GM21737 (cell line): ENCODE measurements around the gene LRRC59.

Source experiments
- ATAC-seq: cut with Tn5 transposase; IDR thresholded peaks from one replicate; pipeline ENCODE4 v1.9.1; 2021; ENCODE audit warnings: mild to moderate bottlenecking, moderate library complexity; ENCODE audit not compliant: unreplicated experiment

The LRRC59 gene

DNA sequence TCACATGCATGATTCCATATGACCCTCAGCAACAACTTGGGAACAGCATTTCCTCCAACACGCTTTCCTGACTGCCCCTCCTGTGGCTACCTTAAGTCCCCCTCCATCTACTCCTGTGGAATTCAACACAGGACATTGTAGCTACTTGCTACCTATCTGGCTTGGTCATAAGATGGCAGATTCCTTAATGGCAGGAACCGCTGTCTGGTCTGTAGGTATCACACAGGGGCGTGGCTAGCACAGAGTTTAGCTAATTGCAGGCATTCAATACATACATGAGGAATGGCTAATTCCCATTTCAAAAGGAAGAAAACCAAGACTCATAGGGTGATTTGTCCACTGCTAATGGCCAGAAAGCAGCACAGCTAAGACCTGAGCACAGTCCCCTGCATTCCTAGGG lies 8.6 kb downstream of the LRRC59 start:
- no peak for ATAC-seq

DNA sequence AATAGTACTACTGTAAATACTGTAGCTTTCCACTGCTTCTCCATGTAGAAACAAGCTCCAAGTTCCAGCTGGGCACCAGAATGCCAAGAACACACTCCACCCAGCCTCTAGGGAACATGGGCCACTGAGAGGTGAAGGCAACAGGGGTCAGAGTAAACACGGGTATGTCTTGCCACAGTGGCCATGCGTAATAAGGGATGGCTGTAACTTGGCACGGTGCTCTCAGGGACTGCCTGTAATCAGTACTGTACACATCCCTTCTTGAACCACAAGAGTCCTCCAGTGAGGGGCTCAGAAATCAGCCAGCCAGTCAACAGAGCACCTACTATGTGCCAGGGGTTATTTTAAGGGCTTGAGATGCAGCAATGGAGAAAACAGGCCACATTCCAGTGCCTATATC lies 10.8 kb downstream of the LRRC59 start:
- no peak for ATAC-seq

DNA sequence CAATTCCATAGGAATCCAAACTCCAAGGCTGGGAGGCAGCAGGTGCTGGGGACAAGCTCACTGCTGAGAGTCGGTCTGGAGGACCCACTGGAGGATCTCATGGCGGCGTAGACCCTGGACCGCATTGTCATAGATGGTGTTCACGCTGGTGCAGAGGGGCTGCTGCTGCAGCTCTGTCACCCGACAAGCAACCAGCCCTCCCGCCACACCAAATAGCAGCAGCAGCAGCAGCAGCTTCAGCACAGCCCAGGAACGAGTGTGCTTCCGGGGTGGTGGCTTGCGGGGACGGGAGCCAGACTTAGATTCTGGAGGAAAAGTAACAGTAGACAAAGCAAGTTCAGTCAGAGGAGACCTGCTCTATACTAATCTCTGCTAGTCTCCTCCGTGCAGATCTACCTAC lies 14.4 kb downstream of the LRRC59 start:
- no peak for ATAC-seq

DNA sequence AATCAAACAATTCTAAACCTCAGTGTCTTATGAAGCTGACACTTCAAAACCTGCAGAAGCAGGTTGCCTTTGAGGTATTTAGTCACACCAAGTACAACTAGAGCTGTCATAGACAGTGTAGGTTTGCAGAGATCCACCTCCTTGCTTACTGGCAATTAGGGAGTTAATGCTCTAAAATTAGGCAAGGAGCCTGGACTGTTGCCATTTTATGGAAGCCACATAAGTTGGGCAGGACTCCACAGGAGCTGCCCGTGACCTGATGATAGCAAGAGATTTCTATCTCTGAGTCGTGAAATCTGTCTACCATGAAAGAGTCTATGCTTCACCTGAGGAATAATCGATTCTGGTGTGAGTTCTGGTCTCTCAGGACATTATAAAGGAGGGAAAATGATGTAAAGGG lies 15.4 kb downstream of the LRRC59 start:
- no peak for ATAC-seq

DNA sequence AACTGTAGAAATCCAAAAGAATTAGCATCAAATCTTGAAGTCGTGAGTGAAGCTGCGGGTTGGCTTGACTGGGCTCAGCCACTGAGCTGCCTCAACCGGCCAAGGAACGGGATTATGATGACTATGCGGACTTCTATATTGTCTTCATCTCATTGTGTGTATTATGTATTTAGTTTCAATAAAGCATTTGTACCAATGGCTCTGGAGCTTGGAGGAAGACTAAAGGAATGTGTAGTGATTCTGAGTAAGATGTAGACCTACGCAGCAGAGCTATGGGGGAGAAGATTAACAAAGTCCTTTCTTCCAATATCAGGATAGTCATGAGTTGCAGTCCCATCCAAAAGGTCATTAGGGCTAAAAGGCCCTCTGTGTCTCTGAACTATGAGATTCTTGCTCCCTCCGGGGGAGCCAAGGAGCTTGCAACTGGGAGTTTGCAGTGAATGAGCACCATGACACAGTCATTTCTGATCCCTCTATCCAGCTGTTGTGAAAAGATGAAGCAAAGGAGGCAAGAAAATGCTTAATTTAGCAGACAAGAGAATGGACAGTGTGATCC lies 16.0 kb downstream of the LRRC59 start:
- no peak for ATAC-seq

DNA sequence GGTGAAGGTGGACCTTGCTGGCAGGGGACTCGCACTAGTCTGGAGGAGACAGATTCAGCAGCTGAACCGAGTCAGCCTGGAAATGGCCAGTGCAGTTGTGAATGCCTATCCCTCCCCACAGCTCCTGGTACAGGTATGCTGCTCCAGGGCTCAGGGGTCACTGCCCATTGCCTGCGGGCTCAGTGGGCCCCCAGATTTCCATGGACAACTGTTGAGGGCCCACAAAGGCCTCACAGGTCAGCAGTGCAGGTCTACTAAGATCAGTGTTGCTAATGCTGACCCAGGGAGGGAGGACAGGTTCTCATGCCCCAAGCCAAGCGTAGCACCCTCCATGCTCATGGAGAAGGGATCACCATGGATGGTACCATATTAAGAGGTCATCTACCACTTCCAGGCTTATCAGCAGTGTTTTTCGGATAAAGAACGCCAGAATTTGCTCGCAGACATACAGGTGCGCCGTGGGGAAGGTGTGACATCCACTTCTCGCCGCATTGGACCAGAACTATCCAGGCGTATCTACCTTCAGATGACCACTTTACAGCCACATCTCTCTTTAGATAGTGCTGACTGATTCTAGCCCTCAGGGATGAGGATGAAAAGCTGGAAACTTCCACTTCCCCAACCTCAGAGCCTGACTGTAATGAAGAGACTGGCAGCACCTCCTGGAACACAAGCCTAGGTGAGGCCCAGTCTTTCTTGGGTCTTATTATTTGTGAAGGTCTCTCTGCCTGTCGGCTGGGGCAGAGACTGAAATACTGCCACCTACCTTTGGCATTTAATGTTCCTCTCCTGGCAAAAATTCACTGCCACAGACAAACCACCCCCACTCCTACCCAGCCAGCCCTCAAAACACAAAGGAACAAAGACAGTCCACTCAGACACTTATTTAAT lies 16.7 kb downstream of the LRRC59 start:
- no peak for ATAC-seq

DNA sequence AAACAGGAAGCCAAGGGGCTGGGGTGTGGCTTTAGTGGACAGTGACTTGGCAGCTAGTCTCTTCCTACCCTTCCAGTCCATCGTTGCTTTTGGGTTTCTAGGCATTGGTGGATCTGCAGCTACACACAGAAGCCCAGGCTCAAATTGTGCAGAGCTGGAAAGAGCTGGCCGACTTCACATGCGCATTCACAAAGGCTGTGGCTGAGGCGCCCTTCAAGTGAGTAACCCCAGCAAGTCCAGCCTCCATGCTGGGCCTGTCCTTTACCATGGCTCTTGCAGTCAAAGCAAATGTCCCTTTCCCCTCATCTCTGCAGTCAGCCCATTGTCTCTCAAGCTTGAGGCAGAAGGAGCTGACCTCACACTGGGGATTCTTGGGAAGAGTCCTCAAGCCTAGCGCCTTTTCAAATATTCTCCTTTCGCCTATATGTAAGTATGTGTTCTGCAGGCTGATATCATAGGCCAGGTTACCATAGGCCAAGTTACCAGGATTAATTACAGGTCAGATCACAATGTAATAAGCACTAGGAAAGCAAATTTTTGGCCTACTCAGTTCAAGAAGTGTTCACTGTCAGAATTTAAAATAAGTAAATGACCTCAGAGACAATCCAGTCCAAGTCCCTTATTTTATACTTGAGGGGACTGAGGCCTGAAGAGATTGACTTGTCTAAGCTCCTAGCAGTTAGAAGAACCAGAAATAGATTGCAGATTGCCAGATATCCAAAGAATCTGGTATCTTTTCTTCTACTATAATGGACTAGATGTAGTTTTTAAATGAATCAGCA lies 17.8 kb downstream of the LRRC59 start:
- ATAC-seq = no peak

DNA sequence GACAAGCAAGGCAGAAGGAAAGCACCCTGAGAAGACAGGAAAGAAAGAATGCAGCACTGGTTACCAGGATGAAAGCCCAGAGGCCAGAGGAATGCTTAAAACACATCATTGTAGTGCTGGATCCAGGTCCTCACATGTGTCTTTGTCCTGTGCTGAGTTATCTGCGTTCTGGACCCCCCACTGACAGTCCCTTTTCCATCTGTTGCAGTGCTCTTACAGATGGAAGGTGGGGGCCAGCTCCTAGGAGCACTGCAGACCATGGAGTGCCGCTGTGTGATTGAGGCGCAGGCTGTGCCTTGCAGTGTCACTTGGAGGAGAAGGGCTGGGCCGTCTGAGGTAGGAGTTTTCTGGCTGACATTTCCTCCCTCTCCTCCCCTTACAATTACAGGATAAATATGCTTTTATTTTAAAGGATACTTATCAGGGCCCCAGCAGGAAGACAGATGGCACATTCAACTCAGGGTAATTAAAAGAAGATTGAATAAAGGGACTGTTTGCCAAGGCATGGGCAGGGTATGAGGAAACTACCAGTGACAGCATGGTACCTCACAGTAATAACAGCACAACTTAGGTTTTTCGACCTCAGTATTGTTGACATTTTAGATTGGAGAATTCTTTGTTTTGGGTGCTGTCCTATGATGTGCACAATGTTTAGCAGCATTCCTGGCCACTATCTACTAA lies 21.3 kb downstream of the LRRC59 start:
- ATAC-seq = no peak

DNA sequence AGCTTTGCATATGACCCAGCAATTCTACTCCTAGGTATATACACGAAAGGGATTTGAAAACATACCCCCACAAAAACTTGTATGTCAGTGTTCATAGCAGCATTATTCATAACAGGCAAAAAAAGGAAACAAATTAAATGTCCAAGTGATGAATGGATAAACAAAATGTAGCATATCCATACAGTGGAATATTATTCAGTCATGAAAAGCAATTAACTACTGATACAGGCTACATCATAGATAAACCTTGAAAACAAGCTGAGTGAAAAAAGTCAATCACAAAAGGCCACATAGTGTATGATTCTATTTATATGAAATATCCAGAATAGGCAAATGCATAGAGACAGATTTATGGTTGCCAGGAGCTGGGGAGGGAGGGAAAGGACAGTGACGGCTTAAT lies 23.6 kb downstream of the LRRC59 start:
- ATAC-seq = no peak

DNA sequence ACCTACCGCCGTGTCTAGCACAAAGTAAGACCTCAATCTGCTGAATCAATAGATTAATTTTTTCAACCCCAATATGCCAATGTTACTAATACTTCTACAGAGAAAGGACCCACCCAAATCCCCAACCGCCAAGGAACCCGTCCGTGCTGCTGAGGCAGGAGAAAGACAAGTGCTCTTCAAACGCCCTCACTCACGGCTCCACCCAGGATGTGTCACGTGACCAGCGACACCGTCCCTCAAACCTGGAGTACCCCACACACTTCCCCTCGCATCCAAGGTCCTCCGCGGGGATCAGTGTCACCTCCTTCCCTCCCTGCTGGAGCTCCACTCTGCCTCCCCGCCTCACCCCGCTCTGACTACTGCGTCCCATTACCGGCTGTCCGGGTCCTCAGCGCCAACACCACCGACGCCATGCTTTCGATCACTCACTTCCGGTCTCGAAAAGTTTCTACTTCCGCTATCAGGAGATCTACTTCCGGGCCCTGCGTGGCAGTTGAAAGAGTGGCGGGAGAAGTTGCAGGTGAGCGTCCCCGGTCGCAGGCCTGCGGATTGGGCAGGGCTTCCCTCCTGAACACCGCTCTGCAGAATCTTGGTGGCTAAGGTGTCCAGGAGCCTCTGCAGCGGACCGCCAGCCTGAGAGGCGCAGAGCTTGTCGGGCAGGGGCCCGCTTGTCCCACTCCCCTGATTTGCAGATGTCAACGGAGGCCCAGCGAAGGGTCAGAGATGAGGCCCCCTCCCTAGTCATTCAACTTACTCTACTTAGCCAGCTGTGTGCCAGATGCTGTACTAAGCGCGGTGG lies 24.4 kb downstream of the LRRC59 start, which contains the start of the genes EME1 and MRPL27:
Gene EME1, plus strand, starts transcription at position 472 of the 799 bp plus-strand sequence. CDS start 1,980 bp downstream, outside the sequence.
Gene MRPL27, minus strand, starts transcription at position 427 of the 799 bp plus-strand sequence. Its CDS starts 14 bp downstream, at position 413.
- peak; percentile 75 for ATAC-seq

DNA sequence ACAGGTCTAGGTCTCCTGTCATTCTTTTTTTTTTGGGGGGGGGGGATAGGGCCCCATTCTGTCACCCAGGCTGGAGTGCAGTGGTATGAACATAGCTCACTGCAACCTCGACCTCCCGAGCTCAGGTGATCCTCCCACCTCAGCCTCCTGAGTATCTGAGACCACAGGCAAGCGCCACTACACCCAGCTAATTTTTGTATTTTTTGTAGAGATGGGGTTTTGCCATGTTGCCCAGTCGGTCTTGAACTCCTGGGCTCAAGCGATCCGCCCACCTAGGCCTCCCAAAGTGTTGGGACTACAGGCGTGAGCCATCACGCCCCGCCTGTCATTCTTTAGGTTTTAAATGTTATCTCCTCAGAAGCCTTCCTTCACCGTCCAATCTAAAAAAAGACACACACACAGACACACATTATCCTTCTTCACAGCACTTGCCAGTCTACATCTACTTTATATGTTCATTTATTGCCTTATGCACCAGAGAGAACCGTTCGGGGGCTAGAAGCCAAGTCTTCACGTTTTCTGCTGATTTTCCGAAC lies 25.0 kb downstream of the LRRC59 start:
- ATAC-seq = no peak

DNA sequence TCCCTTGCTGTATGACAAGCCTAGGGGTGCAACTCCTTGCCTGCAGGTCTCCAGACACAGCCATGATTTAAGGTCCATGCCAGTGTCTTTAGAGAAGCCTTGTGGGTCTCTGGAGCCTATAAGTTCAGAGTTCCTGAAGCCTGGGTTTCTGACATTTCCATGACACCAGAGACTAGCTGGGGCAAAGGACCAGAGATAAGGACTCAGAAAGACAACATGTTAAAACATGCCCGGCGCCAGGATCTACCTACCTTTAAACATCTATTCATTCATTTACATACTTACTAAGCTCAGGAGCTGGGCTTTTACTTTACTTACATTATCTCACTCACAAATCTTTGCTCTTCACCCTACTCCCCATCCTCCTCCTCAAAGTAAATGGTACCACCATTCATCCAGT lies 25.8 kb downstream of the LRRC59 start:
- ATAC-seq = no peak

DNA sequence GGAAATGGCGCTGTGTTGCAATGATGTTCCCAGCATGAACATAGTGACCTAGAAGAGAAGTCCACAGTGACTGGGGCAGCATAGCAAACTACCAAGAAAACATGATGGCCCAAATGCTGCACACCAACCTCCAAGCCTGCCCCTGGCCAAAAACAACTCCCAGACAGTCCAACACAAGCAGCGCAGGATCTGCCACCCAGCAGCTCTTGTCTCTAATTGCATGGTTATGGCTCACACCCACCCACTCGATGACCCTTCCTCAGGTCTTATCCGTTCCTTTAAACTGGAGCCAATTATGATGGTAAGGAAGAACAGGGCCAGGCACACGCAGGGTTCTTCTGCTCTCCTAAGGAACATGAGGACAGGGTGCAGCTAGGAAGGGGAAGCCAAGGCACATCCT lies 27.3 kb downstream of the LRRC59 start:
- ATAC-seq = no peak

DNA sequence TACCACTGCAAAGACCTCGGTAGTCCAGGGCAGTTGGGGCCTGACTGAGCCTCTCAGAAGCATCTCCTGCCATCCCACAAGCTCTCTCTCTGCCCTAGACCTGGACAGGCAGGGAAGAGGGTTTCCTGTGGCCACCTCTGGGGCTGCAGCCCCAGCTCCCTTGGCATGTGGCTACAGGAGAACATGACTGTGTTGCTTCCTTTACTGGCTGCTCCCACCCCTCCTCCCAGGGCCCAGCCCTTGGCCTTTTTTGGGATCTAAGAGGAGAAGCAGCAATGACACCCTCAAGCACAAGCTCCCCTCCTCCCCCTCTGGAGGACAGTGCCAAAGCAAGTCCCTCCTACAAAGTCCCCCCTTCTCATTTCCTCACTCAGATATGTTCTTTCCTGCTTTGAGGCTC lies 29.9 kb downstream of the LRRC59 start:
- no peak for ATAC-seq

DNA sequence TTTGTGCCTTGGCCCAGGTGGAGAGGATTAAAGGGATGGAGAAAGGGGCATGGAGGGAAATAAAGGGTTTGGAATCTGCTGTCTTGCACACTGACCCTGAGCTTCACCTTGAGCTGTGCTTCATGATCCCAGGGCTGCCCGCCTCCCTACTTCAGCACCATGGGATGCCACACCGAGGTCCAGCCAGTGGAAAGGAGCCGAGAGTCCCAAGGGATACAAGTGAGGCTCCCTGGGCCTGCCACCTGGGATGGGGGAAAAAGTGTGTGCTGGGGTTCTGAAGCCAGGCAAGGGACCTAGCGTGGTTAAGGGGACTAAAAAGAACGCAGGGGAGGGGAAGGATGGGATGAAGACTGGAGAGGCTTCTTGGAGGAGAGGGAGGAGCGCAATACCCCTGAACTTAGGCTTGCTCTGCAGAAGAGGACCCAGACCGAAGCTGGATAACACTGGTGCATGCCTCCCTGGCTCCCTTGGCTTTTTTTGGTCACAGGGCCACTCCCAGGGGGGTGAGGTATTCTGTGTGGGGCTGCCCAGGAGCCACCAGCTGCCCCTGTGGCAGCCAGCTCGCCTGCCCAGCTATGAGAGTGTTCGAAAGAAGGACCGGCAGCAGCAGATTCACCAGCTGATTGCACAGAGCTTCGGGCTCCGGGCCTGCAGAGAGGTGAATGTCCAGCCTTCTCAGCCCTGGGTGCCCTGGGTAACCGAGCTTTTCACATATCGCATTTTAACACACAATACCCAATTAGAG lies 31.5 kb downstream of the LRRC59 start:
- ATAC-seq = no peak

DNA sequence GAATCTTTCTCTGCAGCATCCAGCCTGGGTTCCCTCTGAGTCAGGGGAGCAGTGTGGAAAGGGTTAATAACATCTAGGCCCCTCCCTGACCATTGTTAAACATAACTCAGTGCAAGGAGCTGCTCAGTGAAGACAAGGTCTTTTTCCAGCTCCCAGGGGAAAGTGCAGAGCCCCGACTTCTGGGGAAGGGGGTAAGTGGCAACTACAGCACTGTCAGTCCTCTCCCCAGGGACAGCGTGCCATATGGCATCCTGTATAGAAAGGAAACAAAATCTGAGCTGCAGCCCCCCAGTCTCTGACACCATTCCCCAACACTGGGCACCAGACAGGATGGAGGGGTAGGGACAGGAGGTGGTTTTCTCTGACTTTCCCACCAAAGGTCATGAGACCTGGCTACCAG lies 32.2 kb downstream of the LRRC59 start:
- ATAC-seq = no peak

DNA sequence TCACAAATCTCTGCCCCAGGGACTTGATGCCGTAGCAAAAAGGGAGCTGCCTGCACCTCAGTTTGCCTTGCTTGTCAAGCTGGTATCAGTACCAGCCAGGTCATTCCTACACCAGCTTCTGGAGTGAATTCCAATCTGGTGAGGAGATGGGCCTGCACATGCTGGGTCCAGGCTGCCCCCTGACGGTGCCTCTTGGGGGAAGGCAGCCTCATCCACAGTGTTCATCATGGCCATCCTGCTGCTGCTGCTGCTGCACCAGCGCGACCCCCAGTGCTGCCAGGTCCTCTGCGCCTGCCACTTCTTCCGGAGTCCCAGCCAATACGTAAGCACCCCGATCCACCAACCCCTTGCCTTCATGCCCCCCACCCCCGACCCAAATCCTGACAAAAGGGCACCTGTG lies 32.6 kb downstream of the LRRC59 start:
- ATAC-seq = no peak

DNA sequence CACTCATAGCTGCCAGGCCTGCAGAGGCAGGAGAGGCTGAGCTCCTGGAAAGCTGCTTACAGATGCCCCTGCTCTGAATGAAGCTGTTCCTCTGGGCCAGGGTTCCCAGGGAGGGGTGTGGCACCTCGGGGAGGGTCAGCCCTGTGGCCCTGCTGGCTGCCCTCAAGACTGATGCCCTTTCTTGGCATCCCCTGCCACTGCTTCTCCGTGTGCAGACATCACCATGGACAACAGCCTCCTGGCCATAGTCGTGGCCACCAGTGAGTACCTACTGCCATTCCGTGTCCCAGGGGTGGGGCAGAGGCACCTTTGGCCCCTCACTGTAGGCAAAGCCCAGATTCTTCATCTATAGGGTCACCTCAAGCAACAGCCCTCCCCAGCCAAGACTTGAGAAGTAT lies 33.3 kb downstream of the LRRC59 start:
- ATAC-seq = no peak
